HepG2 (cell line): Measurements from ENCODE around the gene PCDHB1.
"Not testable (repeated sequence)": the region's sequence is repeated elsewhere in the genome, so short reads cannot be mapped to it uniquely, and the experiment has no call there.

Source experiments
- DPF2 ChIP-seq: sonication (generic); formaldehyde crosslinking; IDR thresholded peaks from 2 replicates; pipeline ENCODE4 v1.4.0; 2020; ENCODE audit warnings: mild to moderate bottlenecking, low read depth, missing genetic modification reagents, borderline replicate concordance
- ELF4 ChIP-seq: sonication (generic); formaldehyde crosslinking; IDR thresholded peaks from 2 replicates; pipeline ENCODE4 v1.5.0; 2020; ENCODE audit warnings: missing genetic modification reagents, mild to moderate bottlenecking, moderate library complexity, borderline replicate concordance
- EP300 ChIP-seq, 3 experiments: sonication (generic) in 1 of 3; formaldehyde crosslinking in 1 of 3; IDR thresholded peaks; 2 replicates each; pipeline versions ENCODE4 v1.5.1 to v1.6.1; 2011 to 2020; ENCODE audit warnings: low read depth in 2 of 3, low read length in 2 of 3, borderline replicate concordance in 1 of 3, improper control_type of control experiment in 1 of 3, mild to moderate bottlenecking in 1 of 3, missing genetic modification reagents in 1 of 3, moderate library complexity in 1 of 3
- EZH2 ChIP-seq: conservative IDR thresholded peaks from 2 replicates; pipeline ENCODE4 v1.6.1; 2012; ENCODE audit warnings: mild to moderate bottlenecking, low read depth, low read length, moderate library complexity
- KLF12 ChIP-seq: sonication (generic); formaldehyde crosslinking; IDR thresholded peaks from 2 replicates; pipeline ENCODE4 v1.4.0; 2020; ENCODE audit warnings: missing genetic modification reagents, borderline replicate concordance
- STAG1 ChIP-seq: sonication (generic); formaldehyde crosslinking; IDR thresholded peaks from 2 replicates; pipeline ENCODE4 v1.4.0; 2020; ENCODE audit warnings: missing genetic modification reagents
- YY1 ChIP-seq: IDR thresholded peaks from 2 replicates; pipeline ENCODE4 v1.6.1; 2011; ENCODE audit warnings: low read length, low read depth, moderate library complexity, mild to moderate bottlenecking; ENCODE audit not compliant: insufficient read depth, insufficient replicate concordance
- ZNF354B ChIP-seq: sonication (generic); formaldehyde crosslinking; IDR thresholded peaks from 2 replicates; pipeline ENCODE4 v1.8.0; 2022; ENCODE audit warnings: mild to moderate bottlenecking, missing genetic modification reagents
- ZNF670 ChIP-seq: sonication (generic); formaldehyde crosslinking; IDR thresholded peaks from 2 replicates; pipeline ENCODE4 v1.8.0; 2022; ENCODE audit warnings: mild to moderate bottlenecking, missing genetic modification reagents, borderline replicate concordance
- ZNF747 ChIP-seq: sonication (generic); formaldehyde crosslinking; IDR thresholded peaks from 2 replicates; pipeline ENCODE4 v1.8.1; 2023; ENCODE audit warnings: missing genetic modification reagents, mild to moderate bottlenecking, borderline replicate concordance
- TF ChIP-seq, protein P1 (sequence below): sonication (generic); formaldehyde crosslinking; IDR thresholded peaks from 2 replicates; pipeline ENCODE4 v1.4.0; 2020; ENCODE audit warnings: missing genetic modification reagents, mild to moderate bottlenecking, borderline replicate concordance
- TF ChIP-seq, protein P2 (sequence below): sonication (generic); formaldehyde crosslinking; IDR thresholded peaks from 2 replicates; pipeline ENCODE4 v1.5.0; 2020; ENCODE audit warnings: mild to moderate bottlenecking, missing genetic modification reagents, moderate library complexity
- TF ChIP-seq, protein P3 (sequence below): sonication (generic); formaldehyde crosslinking; IDR thresholded peaks from 2 replicates; pipeline ENCODE4; 2020; ENCODE audit warnings: missing genetic modification reagents, mild to moderate bottlenecking, borderline replicate concordance
- TF ChIP-seq, protein P4 (sequence below): IDR thresholded peaks from 2 replicates; pipeline ENCODE4 v1.6.1; 2012; ENCODE audit warnings: inconsistent platforms

DNA sequence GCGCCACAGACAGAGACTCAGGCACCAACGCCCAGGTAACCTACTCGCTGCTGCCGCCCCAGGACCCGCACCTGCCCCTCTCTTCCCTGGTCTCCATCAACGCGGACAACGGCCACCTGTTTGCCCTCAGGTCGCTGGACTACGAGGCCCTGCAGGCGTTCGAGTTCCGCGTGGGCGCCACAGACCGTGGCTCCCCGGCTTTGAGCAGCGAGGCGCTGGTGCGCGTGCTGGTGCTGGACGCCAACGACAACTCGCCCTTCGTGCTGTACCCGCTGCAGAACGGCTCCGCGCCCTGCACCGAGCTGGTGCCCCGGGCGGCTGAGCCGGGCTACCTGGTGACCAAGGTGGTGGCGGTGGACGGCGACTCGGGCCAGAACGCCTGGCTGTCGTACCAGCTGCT is 50.9 kb downstream of the PCDHB1 start:
- not testable (repeated sequence) for TF ChIP-seq STAG1 (CRISPR knock-in tag); ZNF354B (CRISPR knock-in tag); ZNF670; EZH2; EP300 (IDR thresholded peaks at IDR 0.05; ENCODE audit: low read depth in 2 of 2, low read length in 2 of 2); EP300 (CRISPR knock-in tag; IDR thresholded peaks at IDR 0.05; ENCODE audit: borderline replicate concordance); DPF2 (CRISPR knock-in tag); KLF12 (CRISPR knock-in tag); ZNF747; ELF4 (CRISPR knock-in tag); YY1
- TF ChIP-seq, protein P1, sequence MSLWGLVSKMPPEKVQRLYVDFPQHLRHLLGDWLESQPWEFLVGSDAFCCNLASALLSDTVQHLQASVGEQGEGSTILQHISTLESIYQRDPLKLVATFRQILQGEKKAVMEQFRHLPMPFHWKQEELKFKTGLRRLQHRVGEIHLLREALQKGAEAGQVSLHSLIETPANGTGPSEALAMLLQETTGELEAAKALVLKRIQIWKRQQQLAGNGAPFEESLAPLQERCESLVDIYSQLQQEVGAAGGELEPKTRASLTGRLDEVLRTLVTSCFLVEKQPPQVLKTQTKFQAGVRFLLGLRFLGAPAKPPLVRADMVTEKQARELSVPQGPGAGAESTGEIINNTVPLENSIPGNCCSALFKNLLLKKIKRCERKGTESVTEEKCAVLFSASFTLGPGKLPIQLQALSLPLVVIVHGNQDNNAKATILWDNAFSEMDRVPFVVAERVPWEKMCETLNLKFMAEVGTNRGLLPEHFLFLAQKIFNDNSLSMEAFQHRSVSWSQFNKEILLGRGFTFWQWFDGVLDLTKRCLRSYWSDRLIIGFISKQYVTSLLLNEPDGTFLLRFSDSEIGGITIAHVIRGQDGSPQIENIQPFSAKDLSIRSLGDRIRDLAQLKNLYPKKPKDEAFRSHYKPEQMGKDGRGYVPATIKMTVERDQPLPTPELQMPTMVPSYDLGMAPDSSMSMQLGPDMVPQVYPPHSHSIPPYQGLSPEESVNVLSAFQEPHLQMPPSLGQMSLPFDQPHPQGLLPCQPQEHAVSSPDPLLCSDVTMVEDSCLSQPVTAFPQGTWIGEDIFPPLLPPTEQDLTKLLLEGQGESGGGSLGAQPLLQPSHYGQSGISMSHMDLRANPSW (CRISPR knock-in tag), result not testable (repeated sequence)
- TF ChIP-seq, protein P2, sequence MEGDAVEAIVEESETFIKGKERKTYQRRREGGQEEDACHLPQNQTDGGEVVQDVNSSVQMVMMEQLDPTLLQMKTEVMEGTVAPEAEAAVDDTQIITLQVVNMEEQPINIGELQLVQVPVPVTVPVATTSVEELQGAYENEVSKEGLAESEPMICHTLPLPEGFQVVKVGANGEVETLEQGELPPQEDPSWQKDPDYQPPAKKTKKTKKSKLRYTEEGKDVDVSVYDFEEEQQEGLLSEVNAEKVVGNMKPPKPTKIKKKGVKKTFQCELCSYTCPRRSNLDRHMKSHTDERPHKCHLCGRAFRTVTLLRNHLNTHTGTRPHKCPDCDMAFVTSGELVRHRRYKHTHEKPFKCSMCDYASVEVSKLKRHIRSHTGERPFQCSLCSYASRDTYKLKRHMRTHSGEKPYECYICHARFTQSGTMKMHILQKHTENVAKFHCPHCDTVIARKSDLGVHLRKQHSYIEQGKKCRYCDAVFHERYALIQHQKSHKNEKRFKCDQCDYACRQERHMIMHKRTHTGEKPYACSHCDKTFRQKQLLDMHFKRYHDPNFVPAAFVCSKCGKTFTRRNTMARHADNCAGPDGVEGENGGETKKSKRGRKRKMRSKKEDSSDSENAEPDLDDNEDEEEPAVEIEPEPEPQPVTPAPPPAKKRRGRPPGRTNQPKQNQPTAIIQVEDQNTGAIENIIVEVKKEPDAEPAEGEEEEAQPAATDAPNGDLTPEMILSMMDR (CRISPR knock-in tag), result not testable (repeated sequence)
- TF ChIP-seq, protein P3, sequence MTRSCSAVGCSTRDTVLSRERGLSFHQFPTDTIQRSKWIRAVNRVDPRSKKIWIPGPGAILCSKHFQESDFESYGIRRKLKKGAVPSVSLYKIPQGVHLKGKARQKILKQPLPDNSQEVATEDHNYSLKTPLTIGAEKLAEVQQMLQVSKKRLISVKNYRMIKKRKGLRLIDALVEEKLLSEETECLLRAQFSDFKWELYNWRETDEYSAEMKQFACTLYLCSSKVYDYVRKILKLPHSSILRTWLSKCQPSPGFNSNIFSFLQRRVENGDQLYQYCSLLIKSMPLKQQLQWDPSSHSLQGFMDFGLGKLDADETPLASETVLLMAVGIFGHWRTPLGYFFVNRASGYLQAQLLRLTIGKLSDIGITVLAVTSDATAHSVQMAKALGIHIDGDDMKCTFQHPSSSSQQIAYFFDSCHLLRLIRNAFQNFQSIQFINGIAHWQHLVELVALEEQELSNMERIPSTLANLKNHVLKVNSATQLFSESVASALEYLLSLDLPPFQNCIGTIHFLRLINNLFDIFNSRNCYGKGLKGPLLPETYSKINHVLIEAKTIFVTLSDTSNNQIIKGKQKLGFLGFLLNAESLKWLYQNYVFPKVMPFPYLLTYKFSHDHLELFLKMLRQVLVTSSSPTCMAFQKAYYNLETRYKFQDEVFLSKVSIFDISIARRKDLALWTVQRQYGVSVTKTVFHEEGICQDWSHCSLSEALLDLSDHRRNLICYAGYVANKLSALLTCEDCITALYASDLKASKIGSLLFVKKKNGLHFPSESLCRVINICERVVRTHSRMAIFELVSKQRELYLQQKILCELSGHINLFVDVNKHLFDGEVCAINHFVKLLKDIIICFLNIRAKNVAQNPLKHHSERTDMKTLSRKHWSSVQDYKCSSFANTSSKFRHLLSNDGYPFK (CRISPR knock-in tag), result not testable (repeated sequence)
- TF ChIP-seq, protein P4, sequence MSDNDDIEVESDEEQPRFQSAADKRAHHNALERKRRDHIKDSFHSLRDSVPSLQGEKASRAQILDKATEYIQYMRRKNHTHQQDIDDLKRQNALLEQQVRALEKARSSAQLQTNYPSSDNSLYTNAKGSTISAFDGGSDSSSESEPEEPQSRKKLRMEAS, result not testable (repeated sequence)
